IgD-negative memory B cell (primary cell): ENCODE results near the gene DBF4B. TPM values are rescaled to one million over a fixed set of nuclear protein-coding genes. Genes with fewer than 3 reads are reported as not detected.
A peak's percentile ranks its signal among the peaks of the same experiment; 100 is the strongest.

Experiments used
- H3K27ac Mint-ChIP-seq, 3 donors: one replicate each; pipeline ENCODE4 v1.8.0; 2020 to 2022; ENCODE audit warnings: mild to moderate bottlenecking in 3 of 3, mixed read lengths in 3 of 3, moderate library complexity in 1 of 3
- H3K27me3 Mint-ChIP-seq: one replicate; pipeline ENCODE4 v1.8.0; 2021; ENCODE audit warnings: mixed read lengths
- H3K36me3 Mint-ChIP-seq: one replicate; pipeline ENCODE4 v1.8.0; 2020; ENCODE audit warnings: mild to moderate bottlenecking, mixed read lengths
- H3K4me1 Mint-ChIP-seq, 3 donors: one replicate each; pipeline ENCODE4 v1.8.0; 2020 to 2022; ENCODE audit warnings: mixed read lengths in 3 of 3, mild to moderate bottlenecking in 1 of 3
- H3K4me3 Mint-ChIP-seq, 4 donors: one replicate each; pipeline ENCODE4 v1.8.0; 2020 to 2022; ENCODE audit warnings: mild to moderate bottlenecking in 4 of 4, mixed read lengths in 4 of 4, moderate library complexity in 3 of 4
- H3K9me3 Mint-ChIP-seq, 3 donors: one replicate each; pipeline ENCODE4 v1.8.0; 2020 to 2021; ENCODE audit warnings: mixed read lengths in 3 of 3, mild to moderate bottlenecking in 1 of 3
- polyA plus RNA-seq: library from polyadenylated mRNA; unstranded; fragments of 300-500 nt; fragmentation: Illumina TruSeq; gene quantifications from one replicate; pipeline ENCODE4 v1.2.3, GENCODE V29; 2021

The DBF4B gene
- polyA plus RNA-seq, 1 donor from 2014 or later, result 1.1 TPM

DNA sequence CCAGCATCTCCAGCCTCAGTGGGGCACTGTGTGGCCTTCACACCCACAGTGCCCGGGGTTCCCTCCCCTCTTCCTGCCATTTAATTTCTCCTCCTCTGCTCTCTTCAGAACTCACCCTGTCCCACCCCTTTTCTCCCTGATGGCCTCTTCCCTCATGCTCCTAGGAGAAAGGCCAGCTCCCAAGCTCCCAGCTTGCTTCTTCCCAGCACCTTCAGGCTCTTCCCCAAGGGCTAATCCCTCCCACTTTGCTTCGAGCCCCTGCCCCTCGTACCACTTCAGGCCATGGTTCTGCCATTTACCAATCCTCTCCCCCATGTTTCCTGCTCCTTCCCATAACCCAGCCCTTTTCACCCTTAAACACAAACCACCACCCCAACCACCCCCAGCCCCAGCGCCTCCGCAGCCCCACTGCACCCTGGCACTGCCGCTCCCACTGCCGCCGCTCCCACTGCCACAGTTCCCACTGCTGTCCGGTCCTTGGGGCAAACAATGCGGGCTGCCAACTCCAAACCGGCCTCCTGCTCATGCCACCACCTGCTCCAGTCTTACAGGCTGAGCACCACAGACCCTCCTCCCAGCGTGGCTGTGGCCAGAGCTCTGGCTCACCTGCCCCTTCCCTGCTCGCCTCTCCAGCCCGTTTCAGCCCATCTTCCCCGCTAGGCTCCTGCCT, 78.9 kb downstream of the DBF4B start:
- Mint-ChIP-seq H3K4me1 (no peaks in the 10 kb centered on the region), H3K4me3 (no peak overlapping the region), H3K27ac (peak overlapping the region in 1 of 3 donors; percentile 39), H3K9me3 (no peaks in the 10 kb centered on the region), H3K27me3 (no peaks in the 10 kb centered on the region), H3K36me3 (no peaks in the 10 kb centered on the region)

DNA sequence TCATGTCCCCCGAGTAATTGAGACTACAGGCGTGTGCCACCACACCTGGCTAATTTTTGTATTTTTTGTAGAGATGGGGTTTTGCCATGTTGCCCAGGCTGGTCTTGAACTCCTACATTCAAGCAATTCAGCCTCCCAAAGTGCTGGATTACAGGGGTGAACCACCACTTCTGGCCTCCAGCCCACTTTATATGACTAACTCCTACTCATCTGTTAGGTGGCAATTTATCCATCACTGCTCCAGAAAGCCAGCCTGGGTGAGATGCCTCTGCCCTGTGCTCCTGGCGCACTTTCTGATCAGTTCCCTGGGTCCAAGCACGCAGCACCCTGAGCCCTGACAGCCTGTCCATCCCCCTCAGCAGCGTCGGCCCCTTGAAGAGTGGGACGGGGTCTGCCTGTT, 79.7 kb downstream of the DBF4B start:
- no peaks in the 10 kb centered on the region for H3K27me3 Mint-ChIP-seq
- no peak overlapping the region for H3K4me3 Mint-ChIP-seq
- no peaks in the 10 kb centered on the region for H3K4me1 Mint-ChIP-seq
- no peaks in the 10 kb centered on the region for H3K36me3 Mint-ChIP-seq
- H3K27ac Mint-ChIP-seq, result no peak overlapping the region
- H3K9me3 Mint-ChIP-seq, result no peaks in the 10 kb centered on the region

DNA sequence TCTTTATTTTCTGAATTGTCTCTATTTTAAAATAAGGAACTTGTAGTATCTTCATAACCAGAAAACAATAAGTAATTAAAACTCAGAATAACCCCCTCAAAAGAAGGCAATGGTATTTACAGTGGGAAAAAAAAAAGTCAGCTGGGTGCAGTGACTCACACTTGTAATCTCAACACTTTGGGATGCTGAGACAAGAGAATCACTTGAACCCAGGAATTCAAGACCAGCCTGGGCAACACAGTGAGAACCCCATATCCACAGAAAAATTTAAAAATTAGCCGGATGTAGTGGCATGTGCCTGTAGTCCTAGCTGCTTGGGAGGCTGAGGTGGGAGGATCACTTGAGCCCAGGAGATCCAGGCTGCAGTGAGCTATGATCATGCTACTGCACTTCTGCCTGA, 83.8 kb downstream of the DBF4B start:
- Mint-ChIP-seq H3K36me3 (peaks cover 2% of the 10 kb centered on the region), H3K27ac (no peak overlapping the region), H3K27me3 (peaks cover 3% of the 10 kb centered on the region), H3K4me1 (no peaks in the 10 kb centered on the region), H3K4me3 (no peak overlapping the region), H3K9me3 (no peaks in the 10 kb centered on the region)

DNA sequence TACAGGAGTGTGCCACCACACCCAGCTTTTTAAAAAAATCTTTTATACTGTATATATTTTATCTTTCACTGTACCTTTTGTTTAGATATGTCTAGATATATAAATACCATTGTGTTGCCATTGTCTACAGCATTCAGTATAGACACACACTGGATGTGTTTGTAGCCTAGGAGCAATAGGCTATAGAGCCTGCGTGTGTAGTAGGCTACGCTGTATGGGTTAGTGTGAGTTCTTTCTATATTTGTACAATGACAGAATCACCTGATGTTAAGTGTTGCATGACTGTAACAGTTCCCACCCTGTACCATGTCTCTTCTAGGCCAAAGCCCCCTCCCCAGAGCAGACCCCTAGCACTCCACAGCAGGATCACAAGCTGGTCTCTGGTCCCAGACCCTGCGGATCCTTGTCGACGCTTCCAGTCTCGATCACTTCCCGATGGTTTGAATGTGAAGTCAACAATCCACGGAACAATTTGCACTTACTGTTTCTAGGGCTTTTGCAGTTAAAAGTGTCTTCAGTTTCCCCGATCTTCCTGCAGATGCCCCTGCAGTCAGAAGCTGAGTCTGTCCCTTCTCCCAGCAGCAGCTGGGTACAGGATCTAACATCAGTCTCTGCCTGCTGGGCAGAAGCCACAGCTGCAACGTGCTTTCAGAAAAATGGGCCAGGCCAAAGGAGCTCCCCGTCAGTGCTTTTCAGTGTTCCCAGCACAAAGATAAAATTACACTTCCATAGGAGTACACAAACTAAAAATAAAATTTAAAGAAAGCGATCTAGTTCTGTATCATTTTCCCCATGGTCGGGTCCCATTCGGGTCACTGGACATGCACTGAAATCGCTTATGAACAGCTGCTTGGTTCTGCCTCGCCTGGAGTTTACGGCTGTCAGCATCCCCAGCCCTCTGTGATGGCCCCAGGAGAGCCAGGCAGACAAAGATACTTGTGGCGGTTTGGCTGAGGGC, 85.7 kb downstream of the DBF4B start:
- peak overlapping the region in 1 of 4 donors; percentile 17 for H3K4me3 Mint-ChIP-seq
- H3K36me3 Mint-ChIP-seq, result peaks cover 2% of the 10 kb centered on the region
- H3K27me3 Mint-ChIP-seq, result peaks cover 3% of the 10 kb centered on the region
- H3K4me1 Mint-ChIP-seq, result no peaks in the 10 kb centered on the region
- H3K9me3 Mint-ChIP-seq, result no peaks in the 10 kb centered on the region
- no peak overlapping the region for H3K27ac Mint-ChIP-seq

DNA sequence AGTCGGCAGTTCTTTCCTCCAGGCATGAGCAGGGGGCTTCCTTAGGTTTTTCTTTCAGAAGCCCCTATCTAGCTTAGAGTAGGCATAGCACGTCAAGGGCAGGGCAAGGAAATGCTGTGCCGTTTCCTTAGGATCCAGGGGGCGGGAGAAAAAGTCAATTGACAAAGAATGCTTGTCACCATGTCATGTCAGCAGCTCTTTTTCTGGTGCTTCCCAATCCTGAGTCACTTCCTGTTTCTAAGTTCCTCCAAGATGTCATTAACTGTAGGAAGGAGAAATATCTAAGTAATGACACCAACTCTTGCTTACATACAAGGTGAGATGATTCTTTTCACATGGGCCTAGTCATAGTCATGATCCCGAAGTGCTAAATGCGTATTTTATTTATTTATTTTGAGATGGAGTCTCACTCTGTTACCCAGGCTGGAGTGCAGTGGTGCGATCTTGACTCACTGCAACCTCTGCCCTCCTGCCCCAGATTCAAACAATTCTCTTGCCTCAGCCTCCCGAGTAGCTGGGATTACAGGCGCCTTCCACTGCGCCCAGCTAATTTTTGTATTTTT, 86.5 kb downstream of the DBF4B start:
- no peaks in the 10 kb centered on the region for H3K9me3 Mint-ChIP-seq

DNA sequence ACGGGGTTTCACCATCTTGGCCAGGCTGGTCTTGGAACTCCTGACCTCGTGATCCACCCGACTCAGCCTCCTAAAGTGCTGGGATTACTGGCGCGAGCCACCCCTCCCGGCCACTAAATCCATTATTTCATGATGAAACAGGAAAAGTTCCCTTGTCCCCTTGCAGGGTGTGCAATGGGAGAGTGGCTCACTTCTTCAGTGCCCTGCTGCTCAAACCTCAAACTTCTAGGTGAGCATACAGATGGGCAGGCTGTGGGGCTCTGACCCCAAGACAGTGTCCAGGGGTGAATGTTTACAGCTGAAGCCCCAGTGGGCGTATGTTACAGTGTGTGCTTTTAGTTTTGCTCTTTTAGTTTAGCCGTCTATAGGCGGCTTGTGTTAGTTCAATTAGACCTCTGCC, 87.0 kb downstream of the DBF4B start:
- Mint-ChIP-seq H3K36me3 (peaks cover 2% of the 10 kb centered on the region), H3K27ac (no peak overlapping the region), H3K27me3 (peaks cover 3% of the 10 kb centered on the region), H3K9me3 (no peaks in the 10 kb centered on the region), H3K4me1 (no peaks in the 10 kb centered on the region), H3K4me3 (no peak overlapping the region)

More for the DNA sequence above, 86.5 kb downstream of the DBF4B start:
- no peak overlapping the region for H3K4me3 Mint-ChIP-seq
- no peaks in the 10 kb centered on the region for H3K4me1 Mint-ChIP-seq
- peaks cover 3% of the 10 kb centered on the region for H3K27me3 Mint-ChIP-seq
- peaks cover 2% of the 10 kb centered on the region for H3K36me3 Mint-ChIP-seq
- H3K27ac Mint-ChIP-seq, result no peak overlapping the region

DNA sequence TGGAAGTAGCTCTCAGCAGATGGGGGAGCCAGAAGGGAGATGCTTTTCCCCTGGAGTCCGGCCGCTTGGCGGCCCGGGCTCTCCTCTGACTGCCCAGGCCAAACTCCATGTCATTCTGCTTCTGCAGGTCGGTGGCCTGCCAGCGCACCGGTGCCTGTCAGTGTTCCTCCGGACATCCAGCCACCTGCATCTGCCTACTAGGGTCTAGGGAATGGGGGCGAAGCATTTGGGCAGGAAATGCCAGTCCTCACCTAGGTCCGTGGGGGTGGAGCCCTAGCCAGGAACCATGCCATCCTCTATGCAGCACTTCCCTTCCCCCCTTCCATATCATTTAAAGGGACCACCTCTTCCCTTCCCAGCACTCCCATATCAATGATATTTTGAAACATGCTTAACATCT, 87.5 kb downstream of the DBF4B start:
- Mint-ChIP-seq H3K9me3 (no peaks in the 10 kb centered on the region), H3K27me3 (peaks cover 3% of the 10 kb centered on the region), H3K36me3 (peaks cover 2% of the 10 kb centered on the region), H3K4me1 (no peaks in the 10 kb centered on the region), H3K27ac (no peak overlapping the region), H3K4me3 (no peak overlapping the region)

DNA sequence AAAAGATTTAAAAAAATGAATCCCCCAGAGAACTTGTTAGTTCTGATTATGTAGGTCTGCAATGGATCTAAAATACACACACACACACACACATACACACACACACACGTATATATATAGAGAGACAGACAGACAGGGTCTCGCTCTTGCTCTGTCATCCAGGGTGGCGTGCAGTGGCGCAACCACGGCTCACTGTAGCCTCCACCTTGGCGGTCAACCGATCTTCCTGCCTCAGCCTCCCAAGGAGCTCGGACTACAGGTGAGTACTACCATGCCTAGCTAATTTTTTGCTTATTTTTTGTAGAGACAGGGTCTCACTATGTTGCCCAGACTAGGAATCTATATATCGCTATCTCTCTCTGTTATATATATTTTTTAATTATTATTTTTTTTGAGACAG, 88.3 kb downstream of the DBF4B start:
- Mint-ChIP-seq H3K27me3 (peaks cover 3% of the 10 kb centered on the region), H3K4me3 (no peak overlapping the region), H3K4me1 (no peaks in the 10 kb centered on the region), H3K9me3 (no peaks in the 10 kb centered on the region), H3K27ac (no peak overlapping the region), H3K36me3 (peaks cover 2% of the 10 kb centered on the region)

DNA sequence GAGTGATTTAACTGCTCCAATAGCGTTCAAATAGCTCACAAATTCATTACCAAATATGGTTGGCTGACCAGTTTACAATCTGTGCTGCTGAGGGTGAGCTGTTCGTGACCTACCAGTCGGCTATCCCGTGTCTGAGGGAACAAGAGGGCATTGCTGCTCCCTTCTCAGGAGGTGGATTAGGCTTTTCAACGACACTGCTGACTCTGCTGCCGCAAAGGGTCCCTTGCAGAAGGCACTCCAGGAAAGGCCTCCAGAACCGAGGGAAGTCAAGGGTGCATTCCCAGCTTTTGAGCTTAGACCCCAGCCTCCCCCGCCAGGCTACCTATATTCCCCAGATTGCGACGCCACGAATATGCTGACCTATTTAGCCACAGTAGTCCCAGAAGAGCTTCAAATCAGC, 89.3 kb downstream of the DBF4B start:
- Mint-ChIP-seq H3K27ac (no peak overlapping the region), H3K27me3 (peaks cover 3% of the 10 kb centered on the region), H3K9me3 (no peaks in the 10 kb centered on the region), H3K4me1 (no peaks in the 10 kb centered on the region), H3K36me3 (peaks cover 2% of the 10 kb centered on the region), H3K4me3 (peak overlapping the region in 1 of 4 donors; percentile 45)

DNA sequence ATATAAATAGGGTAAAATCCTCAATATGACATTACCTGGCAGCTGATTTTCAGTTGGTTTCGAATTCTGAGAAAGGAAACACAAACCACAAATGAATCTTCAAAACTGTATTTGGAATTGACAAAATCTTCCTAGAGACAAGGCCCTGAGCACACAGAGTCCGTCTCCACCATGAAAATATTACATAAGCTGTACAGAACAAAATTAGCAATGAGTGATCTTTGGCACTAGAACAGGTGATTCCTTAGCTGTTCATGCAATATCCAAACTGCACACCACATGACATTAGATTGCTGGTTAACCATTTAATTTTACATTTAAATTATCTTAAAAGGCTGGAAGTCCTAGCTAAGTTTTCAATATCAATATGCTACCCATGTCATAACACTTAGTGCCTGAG, 89.9 kb downstream of the DBF4B start:
- no peaks in the 10 kb centered on the region for H3K9me3 Mint-ChIP-seq
- peaks cover 3% of the 10 kb centered on the region for H3K27me3 Mint-ChIP-seq
- H3K4me3 Mint-ChIP-seq, result no peak overlapping the region
- H3K36me3 Mint-ChIP-seq, result peaks cover 2% of the 10 kb centered on the region
- H3K4me1 Mint-ChIP-seq, result no peaks in the 10 kb centered on the region
- no peak overlapping the region for H3K27ac Mint-ChIP-seq

Other genes with a start within 250 kb of the DBF4B start
- gene GPATCH8, start 205.3 kb upstream of the DBF4B start, polyA plus RNA-seq, result 66.3 TPM
- not detected for gene FZD2, start 151.2 kb upstream of the DBF4B start, polyA plus RNA-seq
- gene MEIOC, start 52.2 kb upstream of the DBF4B start, polyA plus RNA-seq, result 0.18 TPM
- gene CCDC43, start 18.9 kb upstream of the DBF4B start, polyA plus RNA-seq, result 9.7 TPM
- not detected for gene ADAM11, start 50.3 kb downstream of the DBF4B start, polyA plus RNA-seq
- 0.15 TPM for gene GJC1, start 121.6 kb downstream of the DBF4B start, polyA plus RNA-seq
- gene HIGD1B, start 139.2 kb downstream of the DBF4B start, polyA plus RNA-seq, result not detected
- 67.1 TPM for gene EFTUD2, start 190.8 kb downstream of the DBF4B start, polyA plus RNA-seq
- gene GFAP, start 206.8 kb downstream of the DBF4B start, polyA plus RNA-seq, result 0.45 TPM
- not detected for gene KIF18B, start 239.1 kb downstream of the DBF4B start, polyA plus RNA-seq